Naive thymus-derived CD4-positive, alpha-beta T cell (primary cell): ENCODE measurements around the gene CD7. TPM values are rescaled to one million over a fixed set of nuclear protein-coding genes. Genes with fewer than 3 reads are reported as not detected.

Experiments
- ATAC-seq: fragments of 150-1000 bp; cut with Tn5 transposase; 2 replicates; pipeline ENCODE4 v1.10.0; 2021; ENCODE audit warnings: mild to moderate bottlenecking, moderate library complexity
- CTCF ChIA-PET: fragments of 350-600 bp; sonication (Branson Sonifier 250); formaldehyde crosslinking; loops from one replicate; lab custom pipeline; 2021; ENCODE audit warnings: antibody characterized with exemption; lab: Charles Lee
- POLR2A ChIA-PET: fragments of 350-600 bp; sonication (Branson Sonifier 250); formaldehyde crosslinking; loops from one replicate; lab custom pipeline; 2021; ENCODE audit warnings: antibody characterized with exemption, inconsistent platforms; lab: Charles Lee
- DNase-seq, 9 donors: peaks; one replicate each; pipeline versions ENCODE4 v3.0.0 to v3.0.0-alpha.2; 2020 to 2022; ENCODE audit warnings: mixed read lengths in 1 of 9
- H3K27ac ChIP-seq: one replicate; pipeline ENCODE4 v1.7.0; 2013; ENCODE audit warnings: mild to moderate bottlenecking, low read depth, low read length, moderate library complexity
- H3K27me3 ChIP-seq, 2 donors: one replicate each; pipeline ENCODE4 v1.7.0; 2013; ENCODE audit warnings: low read length in 2 of 2, mild to moderate bottlenecking in 2 of 2, moderate library complexity in 2 of 2; ENCODE audit not compliant: control insufficient read depth in 2 of 2, insufficient read depth in 2 of 2
- H3K36me3 ChIP-seq, 3 experiments: 1 replicate in 2 of 3; 2 replicates in 1 of 3; pipeline ENCODE4 v1.7.0; 2013; ENCODE audit warnings: low read length in 3 of 3, mild to moderate bottlenecking in 3 of 3, moderate library complexity in 1 of 3; ENCODE audit not compliant: insufficient read depth in 3 of 3, control insufficient read depth in 2 of 3
- H3K4me1 ChIP-seq, 2 donors: one replicate each; pipeline ENCODE4 v1.7.0; 2013; ENCODE audit warnings: low read length in 2 of 2, mild to moderate bottlenecking in 2 of 2, moderate library complexity in 1 of 2; ENCODE audit not compliant: control insufficient read depth in 2 of 2, insufficient read depth in 2 of 2
- H3K4me3 ChIP-seq: 2 replicates; pipeline ENCODE4 v1.7.0; 2013; ENCODE audit warnings: mild to moderate bottlenecking, low read length
- H3K9me3 ChIP-seq, 3 experiments: 1 replicate in 2 of 3; 2 replicates in 1 of 3; pipeline ENCODE4 v1.7.0; 2013; ENCODE audit warnings: low read length in 3 of 3; ENCODE audit not compliant: control insufficient read depth in 2 of 3
- H3K27ac Mint-ChIP-seq, 9 donors: one replicate each; pipeline ENCODE4 v1.8.0; 2020 to 2022; ENCODE audit warnings: mixed read lengths in 9 of 9, mild to moderate bottlenecking in 8 of 9, moderate library complexity in 5 of 9, inconsistent platforms in 2 of 9
- H3K27me3 Mint-ChIP-seq, 5 donors: one replicate each; pipeline ENCODE4 v1.8.0; 2021 to 2022; ENCODE audit warnings: mixed read lengths in 5 of 5, mild to moderate bottlenecking in 1 of 5
- H3K36me3 Mint-ChIP-seq, 5 donors: one replicate each; pipeline ENCODE4 v1.8.0; 2020 to 2022; ENCODE audit warnings: mixed read lengths in 5 of 5, mild to moderate bottlenecking in 3 of 5, inconsistent platforms in 1 of 5
- H3K4me1 Mint-ChIP-seq, 7 donors: one replicate each; pipeline ENCODE4 v1.8.0; 2020 to 2022; ENCODE audit warnings: mixed read lengths in 7 of 7, mild to moderate bottlenecking in 3 of 7, inconsistent platforms in 1 of 7
- H3K4me3 Mint-ChIP-seq, 10 donors: one replicate each; pipeline ENCODE4 v1.8.0; 2020 to 2022; ENCODE audit warnings: mild to moderate bottlenecking in 10 of 10, mixed read lengths in 10 of 10, moderate library complexity in 6 of 10, inconsistent platforms in 2 of 10
- H3K9me3 Mint-ChIP-seq, 11 donors: one replicate each; pipeline ENCODE4 v1.8.0; 2020 to 2022; ENCODE audit warnings: mixed read lengths in 11 of 11, mild to moderate bottlenecking in 4 of 11, inconsistent platforms in 1 of 11, moderate library complexity in 1 of 11
- intact Hi-C, 2 donors: fragments of 100-400 bp; cut with micrococcal nuclease; formaldehyde crosslinking; loops; one replicate each; pipeline ENCODE4 v1.15.1; 2023
- polyA plus RNA-seq, 2 donors: library from polyadenylated mRNA; unstranded; fragments of 300-500 nt; fragmentation: Illumina TruSeq; gene quantifications; one replicate each; pipeline ENCODE4 v1.2.3, GENCODE V29; 2021
- total RNA-seq, 6 experiments: library from RNA in 5 of 6; stranded (reverse) in 5 of 6; gene quantifications; 1 replicate in 5 of 6; 2 replicates in 1 of 6; pipeline ENCODE4 v1.2.3 and lab custom pipeline; 2021 to 2026

The CD7 gene
- total and polyA plus RNA-seq, 7 experiments from 2014 or later, result 61.9 to 390 (median 169) TPM

GRCh38 chr17:82324566-82325285, 7.3 kb upstream of the CD7 start:
- intact Hi-C loops, result no loop called here
- H3K9me3 Mint-ChIP-seq, result no peaks in the 10 kb centered on the region
- H3K27me3 Mint-ChIP-seq, result no peaks in the 10 kb centered on the region
- no peak for DNase-seq
- ChIA-PET CTCF (interaction anchor here (1.2 to 1.3 kb wide), 3 partner anchors 24 to 89 kb away, joined by 3 to 4 read pairs (median 4); no protein-coding TSS in a partner anchor), POLR2A (interaction anchor here (1.6 to 5.3 kb wide), 2 partner anchors 9 to 23 kb away, joined by 5 to 34 read pairs; partner anchors contain the start of gene SECTM1)
- peaks cover 0 to 29% (median 16%) of the 10 kb centered on the region in 7 donors for H3K4me1 Mint-ChIP-seq
- H3K4me1 ChIP-seq, result peaks cover 7 to 12% of the 10 kb centered on the region in 2 donors
- no peak overlapping the region for H3K27ac ChIP-seq
- H3K4me3 Mint-ChIP-seq, result peak overlapping the region in 1 of 10 donors; percentile 7
- no peaks in the 10 kb centered on the region for H3K36me3 ChIP-seq
- H3K27me3 ChIP-seq, result no peaks in the 10 kb centered on the region
- no peak overlapping the region for H3K4me3 ChIP-seq
- no peak for ATAC-seq
- H3K9me3 ChIP-seq, result no peaks in the 10 kb centered on the region
- H3K36me3 Mint-ChIP-seq, result no peaks in the 10 kb centered on the region
- H3K27ac Mint-ChIP-seq, result peak overlapping the region in 6 of 9 donors; percentile 15 to 83 (median 69)

- intact Hi-C loops, result no loop called here
- peak overlapping the region in 1 of 9 donors; percentile 25 for H3K27ac Mint-ChIP-seq
- ChIA-PET CTCF (interaction anchor here (0.7 to 3.4 kb wide), 2 partner anchors 23 to 213 kb away, joined by 3 to 57 read pairs; no protein-coding TSS in a partner anchor), POLR2A (interaction anchor here (1.1 to 5.3 kb wide), 3 partner anchors 10 to 31 kb away, joined by 3 to 34 read pairs (median 5); partner anchors contain the start of gene SECTM1)
- Histone ChIP-seq H3K9me3 (no peaks in the 10 kb centered on the region), H3K36me3 (no peaks in the 10 kb centered on the region), H3K4me3 (no peak overlapping the region), H3K27ac (no peak overlapping the region), H3K4me1 (peaks cover 7 to 12% of the 10 kb centered on the region in 2 donors), H3K27me3 (no peaks in the 10 kb centered on the region)
- no peaks in the 10 kb centered on the region for H3K27me3 Mint-ChIP-seq
- H3K4me1 Mint-ChIP-seq, result peaks cover 0 to 29% (median 16%) of the 10 kb centered on the region in 7 donors
- ATAC-seq (no peak), DNase-seq (no peak)
- H3K36me3 Mint-ChIP-seq, result no peaks in the 10 kb centered on the region
- no peaks in the 10 kb centered on the region for H3K9me3 Mint-ChIP-seq
- peak overlapping the region in 1 of 10 donors; percentile 14 for H3K4me3 Mint-ChIP-seq
Measured at GRCh38 chr17:82323514-82324234, 6.3 kb upstream of the CD7 start.

- Mint-ChIP-seq H3K4me3 (peak overlapping the region in 1 of 10 donors; percentile 63), H3K4me1 (peaks cover 0 to 29% (median 16%) of the 10 kb centered on the region in 7 donors), H3K9me3 (no peaks in the 10 kb centered on the region), H3K27ac (peak overlapping the region in 6 of 9 donors; percentile 22 to 89 (median 69)), H3K27me3 (no peaks in the 10 kb centered on the region), H3K36me3 (no peaks in the 10 kb centered on the region)
- Histone ChIP-seq H3K27me3 (no peaks in the 10 kb centered on the region), H3K27ac (no peak overlapping the region), H3K9me3 (no peaks in the 10 kb centered on the region), H3K4me1 (peaks cover 9 to 16% of the 10 kb centered on the region in 2 donors), H3K36me3 (no peaks in the 10 kb centered on the region), H3K4me3 (no peak overlapping the region)
- POLR2A ChIA-PET, result interaction anchor here (0.5 to 5.3 kb wide), 6 partner anchors 10 to 117 kb away, joined by 3 to 34 read pairs (median 4); no protein-coding TSS in a partner anchor
- CTCF ChIA-PET, result interaction anchor here (0.8 to 3.4 kb wide), 5 partner anchors 22 to 92 kb away, joined by 3 to 57 read pairs (median 7); no protein-coding TSS in a partner anchor
- no peak for DNase-seq
- ATAC-seq, result no peak
- intact Hi-C loops, result no loop called here
Measured at GRCh38 chr17:82322526-82323453, 5.4 kb upstream of the CD7 start.

DNA sequence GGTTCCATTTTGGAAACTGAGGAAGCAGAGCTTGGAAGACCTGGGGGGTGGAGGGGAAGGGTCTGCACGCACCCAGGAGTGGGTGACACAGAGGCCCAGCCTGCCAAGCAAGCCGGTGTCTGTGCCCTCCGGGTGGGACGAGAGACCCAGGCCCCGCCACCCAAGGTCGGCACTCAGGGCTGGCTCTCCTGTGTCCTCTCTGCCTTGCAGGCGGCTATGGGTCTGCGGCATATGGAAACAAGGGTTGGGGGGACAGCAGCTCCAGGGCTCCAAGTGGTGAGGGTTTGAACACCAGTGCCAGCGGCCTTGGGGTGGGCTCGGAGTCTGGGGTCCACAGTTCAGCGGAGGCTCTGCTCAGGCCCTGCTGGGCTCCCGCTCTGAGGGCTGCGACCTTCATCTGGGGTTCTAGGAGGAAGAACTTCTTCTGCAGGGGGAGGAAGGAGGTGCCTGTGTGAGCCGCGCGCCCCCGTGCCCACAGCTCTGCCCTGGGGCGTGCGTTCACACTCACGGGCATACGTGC, 4.6 kb upstream of the CD7 start:
- Histone ChIP-seq H3K9me3 (no peaks in the 10 kb centered on the region), H3K27me3 (no peaks in the 10 kb centered on the region), H3K36me3 (peaks cover 0 to 4% (median 0%) of the 10 kb centered on the region in 3 experiments), H3K27ac (peak overlapping the region; percentile 77), H3K4me3 (no peak overlapping the region), H3K4me1 (peaks cover 13 to 20% of the 10 kb centered on the region in 2 donors)
- H3K27me3 Mint-ChIP-seq, result no peaks in the 10 kb centered on the region
- ChIA-PET CTCF (interaction anchor here (0.8 to 3.4 kb wide), 6 partner anchors 21 to 91 kb away, joined by 3 to 57 read pairs (median 6); no protein-coding TSS in a partner anchor), POLR2A (interaction anchor here (0.7 to 5.3 kb wide), 5 partner anchors 15 to 116 kb away, joined by 3 to 34 read pairs (median 5); no protein-coding TSS in a partner anchor)
- no peaks in the 10 kb centered on the region for H3K36me3 Mint-ChIP-seq
- H3K4me3 Mint-ChIP-seq, result peak overlapping the region in 6 of 10 donors; percentile 6 to 63 (median 28)
- H3K4me1 Mint-ChIP-seq, result peaks cover 0 to 33% (median 16%) of the 10 kb centered on the region in 7 donors
- intact Hi-C loops, result loop anchor here (1.0 to 2.0 kb wide), 8 partner anchors 20 to 292 kb away; partner anchors contain the start of gene CSNK1D (in 1 of the 2)
- DNase-seq (no peak), ATAC-seq (no peak)
- H3K9me3 Mint-ChIP-seq, result no peaks in the 10 kb centered on the region
- peak overlapping the region in 7 of 9 donors; percentile 28 to 89 (median 76) for H3K27ac Mint-ChIP-seq

- peak overlapping the region; percentile 75 to 97 (median 93) for H3K27ac Mint-ChIP-seq
- ChIA-PET POLR2A (interaction anchor here (0.8 to 5.3 kb wide), 5 partner anchors 15 to 115 kb away, joined by 3 to 34 read pairs (median 5); no protein-coding TSS in a partner anchor), CTCF (interaction anchor here (0.9 to 3.4 kb wide), 7 partner anchors 12 to 88 kb away, joined by 3 to 57 read pairs (median 5); no protein-coding TSS in a partner anchor)
- Histone ChIP-seq H3K27me3 (no peaks in the 10 kb centered on the region), H3K36me3 (peaks cover 0 to 12% (median 0%) of the 10 kb centered on the region in 3 experiments), H3K9me3 (no peaks in the 10 kb centered on the region), H3K4me3 (peak overlapping the region; percentile 46), H3K27ac (peak overlapping the region; percentile 77), H3K4me1 (peaks cover 13 to 20% of the 10 kb centered on the region in 2 donors)
- ATAC-seq, result peak; percentile 69
- DNase-seq, result peak; percentile 70 to 95 (median 80)
- H3K27me3 Mint-ChIP-seq, result no peaks in the 10 kb centered on the region
- intact Hi-C loops, result loop anchor here (1.0 to 2.0 kb wide), 8 partner anchors 19 to 291 kb away; partner anchors contain the start of gene CSNK1D (in 1 of the 2)
- no peaks in the 10 kb centered on the region for H3K9me3 Mint-ChIP-seq
- H3K4me1 Mint-ChIP-seq, result peaks cover 0 to 31% (median 16%) of the 10 kb centered on the region in 7 donors
- H3K4me3 Mint-ChIP-seq, result peak overlapping the region; percentile 58 to 87 (median 82)
- peaks cover 0 to 3% (median 0%) of the 10 kb centered on the region in 5 donors for H3K36me3 Mint-ChIP-seq
Measured at GRCh38 chr17:82320956-82321927, 3.8 kb upstream of the CD7 start.
